Subcutaneous adipose tissue (tissue), 4 donors: ENCODE measurements around the gene CEBPA. TPM values are rescaled to one million over a fixed set of nuclear protein-coding genes. Genes with fewer than 3 reads are reported as not detected.

ENCODE experiments used
- total RNA-seq, 4 donors: library from RNA; depleted of rRNA; stranded (reverse); fragments of >200 nt; gene quantifications; one replicate each; pipeline ENCODE4 v1.1.0, GENCODE V29; 2016
- TF ChIP-seq, protein P1 (sequence below): fragments of 450-650 bp; IDR thresholded peaks from one replicate; pipeline ENCODE4 v1.5.1; 2016; ENCODE audit warnings: low read depth, mild to moderate bottlenecking, control low read depth, antibody characterized with exemption, moderate library complexity

The CEBPA gene
- total RNA-seq, 4 donors from 2014 or later, result 114 to 646 (median 258) TPM

DNA sequence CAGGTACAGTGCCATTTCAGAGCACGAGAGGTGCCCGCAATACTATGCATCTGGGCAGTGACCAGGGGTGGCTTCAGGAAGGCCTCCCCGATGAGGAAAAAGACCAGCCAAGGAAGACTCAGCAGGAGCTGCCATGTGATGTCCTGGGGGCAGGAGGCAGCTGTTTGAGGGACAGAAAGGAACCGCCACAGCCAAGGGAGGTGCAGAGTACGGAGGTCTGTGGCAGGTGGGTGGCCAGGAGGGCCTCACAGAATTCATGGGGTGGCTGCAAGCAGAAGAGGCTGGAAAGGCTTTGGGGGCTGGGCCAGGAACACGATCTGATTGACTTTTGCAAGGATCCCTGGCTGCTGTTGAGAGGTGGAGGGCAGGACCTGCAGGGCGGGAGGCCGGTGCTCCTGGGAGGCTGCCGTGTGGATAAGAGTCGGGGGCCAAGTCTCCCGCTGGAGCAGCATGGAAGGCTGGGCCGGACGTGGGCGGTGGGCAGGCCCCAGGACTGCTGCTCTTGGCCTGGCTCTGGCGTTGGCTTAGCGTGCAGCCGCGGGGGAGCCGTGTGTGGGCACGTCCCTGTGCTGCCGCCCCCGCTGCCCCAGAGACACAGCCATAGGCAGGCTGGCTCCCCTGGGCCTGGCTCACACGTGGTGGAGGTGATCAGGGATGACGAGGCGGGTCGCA is 29.1 kb downstream of the CEBPA start:
- TF ChIP-seq, protein P1, sequence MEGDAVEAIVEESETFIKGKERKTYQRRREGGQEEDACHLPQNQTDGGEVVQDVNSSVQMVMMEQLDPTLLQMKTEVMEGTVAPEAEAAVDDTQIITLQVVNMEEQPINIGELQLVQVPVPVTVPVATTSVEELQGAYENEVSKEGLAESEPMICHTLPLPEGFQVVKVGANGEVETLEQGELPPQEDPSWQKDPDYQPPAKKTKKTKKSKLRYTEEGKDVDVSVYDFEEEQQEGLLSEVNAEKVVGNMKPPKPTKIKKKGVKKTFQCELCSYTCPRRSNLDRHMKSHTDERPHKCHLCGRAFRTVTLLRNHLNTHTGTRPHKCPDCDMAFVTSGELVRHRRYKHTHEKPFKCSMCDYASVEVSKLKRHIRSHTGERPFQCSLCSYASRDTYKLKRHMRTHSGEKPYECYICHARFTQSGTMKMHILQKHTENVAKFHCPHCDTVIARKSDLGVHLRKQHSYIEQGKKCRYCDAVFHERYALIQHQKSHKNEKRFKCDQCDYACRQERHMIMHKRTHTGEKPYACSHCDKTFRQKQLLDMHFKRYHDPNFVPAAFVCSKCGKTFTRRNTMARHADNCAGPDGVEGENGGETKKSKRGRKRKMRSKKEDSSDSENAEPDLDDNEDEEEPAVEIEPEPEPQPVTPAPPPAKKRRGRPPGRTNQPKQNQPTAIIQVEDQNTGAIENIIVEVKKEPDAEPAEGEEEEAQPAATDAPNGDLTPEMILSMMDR, result no peak

DNA sequence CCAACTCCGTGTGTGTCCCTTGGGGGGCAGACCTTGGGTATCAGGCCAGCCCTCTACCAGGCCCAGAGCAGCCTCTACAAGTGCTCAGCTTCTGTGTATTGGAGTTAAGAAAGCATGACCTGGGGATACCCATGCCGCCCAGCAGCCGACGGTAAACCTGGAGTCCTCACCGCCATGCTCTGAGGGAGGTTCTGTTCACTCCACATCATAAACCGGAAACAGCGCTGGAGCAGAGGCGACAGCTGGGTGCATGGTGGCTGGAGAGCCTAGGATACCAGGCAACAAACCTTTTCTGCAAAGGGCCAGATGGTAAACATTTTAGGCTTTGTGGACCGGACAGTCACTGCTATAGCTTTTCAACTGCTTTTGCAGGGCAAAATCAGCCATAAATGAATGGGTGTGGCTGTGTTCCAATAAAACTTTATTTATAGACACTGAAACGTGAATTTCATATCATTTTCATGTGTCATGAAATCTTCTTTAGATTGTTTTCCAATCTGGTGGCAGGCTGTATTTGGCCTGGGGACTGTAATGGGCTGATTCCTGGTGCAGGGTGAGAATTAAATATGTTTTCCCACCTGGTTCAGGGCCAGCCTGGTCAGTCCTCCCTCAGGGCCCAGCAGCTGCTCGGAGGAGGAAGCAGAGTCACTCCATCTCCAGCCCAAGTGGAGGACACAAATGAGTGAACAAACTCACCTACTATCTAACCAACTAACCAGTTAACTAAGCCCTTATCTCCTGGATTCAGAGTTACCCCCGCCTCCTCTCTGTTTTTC is 30.9 kb downstream of the CEBPA start:
- TF ChIP-seq, protein P1, result no peak

DNA sequence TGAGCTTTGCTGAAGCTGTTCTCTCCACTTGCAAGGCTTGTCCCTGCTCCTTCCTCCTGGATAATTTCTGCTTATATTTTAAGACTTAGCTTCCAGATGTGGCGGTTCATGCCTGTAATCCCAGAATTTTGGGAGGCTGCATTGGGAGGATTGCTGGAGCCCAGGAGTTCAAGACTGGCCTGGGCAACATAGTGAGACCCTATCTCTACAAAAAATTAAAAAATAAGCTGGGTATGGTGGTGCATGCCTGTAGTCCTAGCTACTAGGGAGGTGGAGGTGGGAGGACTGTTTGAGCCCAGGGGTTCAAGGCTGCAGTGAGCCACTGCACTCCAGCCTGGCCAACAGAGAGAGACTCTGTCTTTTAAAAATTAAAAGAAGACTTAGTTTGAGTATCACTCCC is 31.6 kb downstream of the CEBPA start:
- TF ChIP-seq, protein P1, result no peak

- TF ChIP-seq, protein P1, result no peak
These were observed 33.3 kb downstream of the CEBPA start for GRCh38 chr19:33269016-33269415.

DNA sequence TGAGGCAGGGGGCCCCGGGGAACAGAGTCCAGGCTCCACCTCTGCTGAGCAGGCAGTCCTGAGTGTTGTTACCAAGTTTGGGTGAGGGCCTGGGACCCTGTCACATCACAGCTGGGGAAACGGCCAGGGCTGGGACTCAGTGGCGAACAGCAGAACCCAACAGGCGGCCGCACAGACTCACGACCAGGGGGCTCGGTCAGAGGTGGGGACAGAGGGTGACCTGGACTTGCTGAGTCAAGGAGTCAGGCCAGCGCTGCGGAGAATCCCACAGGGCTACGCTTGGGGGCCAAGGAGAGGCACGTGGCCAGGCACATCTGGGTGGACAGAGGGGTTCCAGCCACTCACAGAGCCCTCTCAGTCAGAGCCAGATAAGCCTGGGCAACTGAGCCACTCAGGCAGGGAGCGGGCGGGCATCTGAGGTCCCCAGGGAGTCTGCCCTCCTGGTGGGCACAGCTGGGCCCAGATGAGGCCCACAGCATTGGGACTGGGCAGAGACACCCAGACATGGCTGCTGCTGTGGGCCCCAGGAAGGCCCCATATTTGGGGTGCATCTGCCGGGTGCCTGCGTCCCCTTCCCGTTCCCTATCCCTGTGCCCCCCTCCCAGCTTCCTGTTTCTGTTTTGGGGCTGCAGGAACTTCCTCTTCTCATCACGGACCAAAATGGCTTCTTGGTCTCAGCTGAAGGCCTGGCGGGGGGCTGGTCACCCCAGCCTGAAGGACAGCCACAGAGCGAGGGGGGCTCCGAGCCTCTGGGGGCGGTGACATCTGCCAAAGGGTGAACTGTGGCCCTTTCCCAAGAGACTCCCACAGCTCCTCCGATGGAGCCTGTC is 34.0 kb downstream of the CEBPA start:
- TF ChIP-seq, protein P1, result no peak

DNA sequence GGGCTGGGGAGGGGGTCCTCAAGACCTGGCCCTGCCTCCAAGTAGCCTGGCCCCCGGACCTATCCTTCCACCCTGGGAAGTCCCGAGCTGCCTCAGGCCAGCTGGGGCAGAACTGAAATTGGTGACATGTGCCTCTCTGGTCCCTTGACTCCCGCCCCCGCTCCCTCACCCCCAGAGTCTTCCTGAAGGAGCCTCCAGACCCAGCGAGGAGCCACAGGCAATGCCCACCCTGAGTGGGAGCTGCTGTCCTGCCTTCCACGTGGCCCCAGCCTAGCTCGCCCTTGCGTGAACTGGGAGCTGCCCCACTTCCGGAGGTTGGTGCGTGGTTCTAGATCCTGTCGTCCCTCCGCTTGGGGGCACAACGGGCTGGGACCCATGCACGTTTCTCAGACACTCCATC is 34.6 kb downstream of the CEBPA start:
- TF ChIP-seq, protein P1, result no peak
